Panc1 (cell line): ENCODE data around the gene KMT5C. TPM values are rescaled to one million over a fixed set of nuclear protein-coding genes. Genes with fewer than 3 reads are reported as not detected.

Experiments used
- ATAC-seq: fragments of 200-7000 bp; cut with Tn5 transposase; 2 replicates; pipeline ENCODE4 v1.9.1; 2020; ENCODE audit warnings: mild to moderate bottlenecking, moderate library complexity
- BruUV-seq: library from RNA; stranded (reverse); fragments of 400-500 nt; replicated peaks from 2 replicates; lab custom pipeline; 2021; lab: Mats Ljungman, UMichigan
- CTCF ChIA-PET: fragments of 300-600 bp; sonication (Branson Sonifier 250); formaldehyde crosslinking; loops from one replicate; lab custom pipeline; 2022; ENCODE audit warnings: antibody characterized with exemption; lab: Charles Lee
- POLR2A ChIA-PET: fragments of 300-600 bp; sonication (Branson Sonifier 250); formaldehyde crosslinking; loops from one replicate; lab custom pipeline; 2022; ENCODE audit warnings: antibody characterized with exemption; lab: Charles Lee
- DNase-seq: peaks from one replicate; pipeline ENCODE4 v3.0.0-alpha.2; 2010; ENCODE audit warnings: low read depth, low spot score
- H3K27ac ChIP-seq: 2 replicates; pipeline ENCODE4 v1.5.1; 2011; ENCODE audit warnings: mild to moderate bottlenecking, low read length, inconsistent platforms
- H3K27me3 ChIP-seq: fragments of 200-500 bp; sonication (Bioruptor generic); 2 replicates; pipeline ENCODE4 v1.6.0; 2014; ENCODE audit warnings: low read length, inconsistent platforms; ENCODE audit not compliant: control insufficient read depth, insufficient read depth
- H3K36me3 ChIP-seq: fragments of 200-500 bp; sonication (Bioruptor generic); 2 replicates; pipeline ENCODE4 v1.5.1; 2014; ENCODE audit warnings: inconsistent platforms, mild to moderate bottlenecking, low read length, moderate library complexity; ENCODE audit not compliant: control insufficient read depth, insufficient read depth
- H3K4me1 ChIP-seq: 2 replicates; pipeline ENCODE4 v1.5.1; 2011; ENCODE audit warnings: inconsistent platforms, mild to moderate bottlenecking, low read length, moderate library complexity; ENCODE audit not compliant: control insufficient read depth, insufficient read depth
- H3K4me3 ChIP-seq, 2 experiments: 2 replicates each; pipeline ENCODE4 v1.5.1; 2011 to 2012; ENCODE audit warnings: low read depth in 2 of 2, low read length in 2 of 2, mild to moderate bottlenecking in 2 of 2, inconsistent platforms in 1 of 2, moderate library complexity in 1 of 2
- H3K9me3 ChIP-seq: fragments of 200-500 bp; sonication (Bioruptor generic); 2 replicates; pipeline ENCODE4 v1.5.1; 2014; ENCODE audit warnings: low read depth, mild to moderate bottlenecking, inconsistent platforms, low read length, moderate library complexity; ENCODE audit not compliant: control insufficient read depth, insufficient read depth
- CTCF ChIP-seq: fragments of 450-650 bp; IDR thresholded peaks from 2 replicates; pipeline ENCODE4 v1.5.1; 2017; ENCODE audit warnings: mild to moderate bottlenecking
- POLR2AphosphoS5 ChIP-seq: IDR thresholded peaks from 2 replicates; pipeline ENCODE4 v1.6.1; 2012; ENCODE audit warnings: mild to moderate bottlenecking, low read depth, low read length, moderate library complexity
- REST ChIP-seq, 2 experiments: IDR thresholded peaks; 2 replicates each; pipeline ENCODE4 v1.6.1; 2011 to 2012; ENCODE audit warnings: low read depth in 2 of 2, control low read depth in 1 of 2, low read length in 1 of 2, mild to moderate bottlenecking in 1 of 2, moderate library complexity in 1 of 2; ENCODE audit not compliant: insufficient read depth in 1 of 2
- SIN3A ChIP-seq: IDR thresholded peaks from 2 replicates; pipeline ENCODE4 v1.6.1; 2012; ENCODE audit warnings: low read depth, mild to moderate bottlenecking, low read length, moderate library complexity, borderline replicate concordance; ENCODE audit not compliant: insufficient read depth
- TCF7L2 ChIP-seq: IDR thresholded peaks from 2 replicates; pipeline ENCODE4 v1.6.1; 2011; ENCODE audit warnings: mild to moderate bottlenecking, low read depth, low read length, inconsistent platforms
- in situ Hi-C: cut with HindIII; loops from 2 replicates; pipeline ENCODE4 v1.10.0; 2016; ENCODE audit warnings: low sequenced_read_pairs, low pct_unique_long_range_greater_than_20kb
- intact Hi-C: fragments of 100-400 bp; cut with micrococcal nuclease; formaldehyde crosslinking; loops from one replicate; pipeline ENCODE4 v1.10.0; 2022; ENCODE audit not compliant: unreplicated experiment
- total RNA-seq: library from RNA; stranded (reverse); gene quantifications from one replicate; pipeline ENCODE4 v1.2.1, GENCODE V29; 2021; ENCODE audit not compliant: unreplicated experiment

Gene KMT5C
- total RNA-seq, 1 experiment from 2014 or later: 30.6 TPM

- in situ Hi-C loops: no loop called here
- POLR2A ChIA-PET: interaction anchor here (0.6 to 1.5 kb wide), 11 partner anchors 8 to 312 kb away, joined by 3 to 24 read pairs (median 4); partner anchors contain the start of gene TMEM238
- H3K4me1 ChIP-seq: peaks cover 16% of the 10 kb centered on the region
- DNase-seq: no peak
- intact Hi-C loops: no loop called here
- H3K27me3 ChIP-seq: no peaks in the 10 kb centered on the region
- H3K27ac ChIP-seq: peak overlapping the region; percentile 83
- CTCF ChIA-PET: interaction anchor here (0.6 to 2.4 kb wide), 5 partner anchors 18 to 164 kb away, joined by 3 to 16 read pairs (median 4); no protein-coding TSS in a partner anchor
- no TSS peak for BruUV-seq
- TF ChIP-seq CTCF (no peak), POLR2AphosphoS5 (peak; percentile 52)
- peak overlapping the region; percentile 73 to 87 for H3K4me3 ChIP-seq
- ATAC-seq: 0 out of 2 replicates have a peak, but pooled peaks have one; percentile 0
- H3K36me3 ChIP-seq: no peaks in the 10 kb centered on the region
- no peaks in the 10 kb centered on the region for H3K9me3 ChIP-seq
Measured at GRCh38 chr19:55339889-55340783, 460 bp downstream of the KMT5C start.

GRCh38 chr19:55340784-55341147 is 1.1 kb downstream of the KMT5C start:
- Histone ChIP-seq H3K9me3 (no peaks in the 10 kb centered on the region), H3K4me1 (peaks cover 16% of the 10 kb centered on the region), H3K27ac (peak overlapping the region; percentile 83), H3K27me3 (no peaks in the 10 kb centered on the region), H3K36me3 (no peaks in the 10 kb centered on the region), H3K4me3 (peak overlapping the region; percentile 73 to 87)
- intact Hi-C loops: no loop called here
- POLR2A ChIA-PET: interaction anchor here (0.6 to 0.7 kb wide), 2 partner anchors 8 to 38 kb away, joined by 3 read pairs; no protein-coding TSS in a partner anchor
- CTCF ChIA-PET: interaction anchor here (0.7 kb wide), 2 partner anchors 24 to 164 kb away, joined by 5 to 9 read pairs; no protein-coding TSS in a partner anchor
- in situ Hi-C loops: no loop called here
- DNase-seq: no peak
- BruUV-seq: no TSS peak
- no peak for TF ChIP-seq POLR2AphosphoS5
- no peak for TF ChIP-seq TCF7L2
- TF ChIP-seq CTCF: no peak; the same call in 1 of the 2 replicates
- no peak for TF ChIP-seq SIN3A
- ATAC-seq: no peak

- in situ Hi-C loops (no loop called here), intact Hi-C loops (no loop called here)
- Histone ChIP-seq H3K4me1 (peaks cover 16% of the 10 kb centered on the region), H3K27ac (peak overlapping the region; percentile 83), H3K27me3 (no peaks in the 10 kb centered on the region), H3K9me3 (no peaks in the 10 kb centered on the region), H3K36me3 (no peaks in the 10 kb centered on the region), H3K4me3 (peak overlapping the region; percentile 73 to 87)
- ChIA-PET CTCF (interaction anchor here (0.7 kb wide), 2 partner anchors 23 to 163 kb away, joined by 5 to 9 read pairs; no protein-coding TSS in a partner anchor), POLR2A (interaction anchor here (0.6 to 0.7 kb wide), 2 partner anchors 9 to 39 kb away, joined by 3 read pairs; no protein-coding TSS in a partner anchor)
- TF ChIP-seq CTCF (no peak), TCF7L2 (no peak), SIN3A (no peak), POLR2AphosphoS5 (no peak), REST (IDR thresholded peaks at IDR 0.05; ENCODE audit: insufficient read depth in 1 of 2, low read depth in 2 of 2, low read length in 1 of 2) (no peak)
- DNase-seq: no peak
- no TSS peak for BruUV-seq
- no peak for ATAC-seq
Measured at GRCh38 chr19:55341171-55341588, 1.5 kb downstream of the KMT5C start.
